COR-L47 (cell line): ENCODE measurements around the gene FGD5.

ENCODE experiments used
- DNase-seq: peaks from one replicate; lab custom pipeline; 2025; lab: John Stamatoyannopoulos, UW

FGD5 gene

DNA sequence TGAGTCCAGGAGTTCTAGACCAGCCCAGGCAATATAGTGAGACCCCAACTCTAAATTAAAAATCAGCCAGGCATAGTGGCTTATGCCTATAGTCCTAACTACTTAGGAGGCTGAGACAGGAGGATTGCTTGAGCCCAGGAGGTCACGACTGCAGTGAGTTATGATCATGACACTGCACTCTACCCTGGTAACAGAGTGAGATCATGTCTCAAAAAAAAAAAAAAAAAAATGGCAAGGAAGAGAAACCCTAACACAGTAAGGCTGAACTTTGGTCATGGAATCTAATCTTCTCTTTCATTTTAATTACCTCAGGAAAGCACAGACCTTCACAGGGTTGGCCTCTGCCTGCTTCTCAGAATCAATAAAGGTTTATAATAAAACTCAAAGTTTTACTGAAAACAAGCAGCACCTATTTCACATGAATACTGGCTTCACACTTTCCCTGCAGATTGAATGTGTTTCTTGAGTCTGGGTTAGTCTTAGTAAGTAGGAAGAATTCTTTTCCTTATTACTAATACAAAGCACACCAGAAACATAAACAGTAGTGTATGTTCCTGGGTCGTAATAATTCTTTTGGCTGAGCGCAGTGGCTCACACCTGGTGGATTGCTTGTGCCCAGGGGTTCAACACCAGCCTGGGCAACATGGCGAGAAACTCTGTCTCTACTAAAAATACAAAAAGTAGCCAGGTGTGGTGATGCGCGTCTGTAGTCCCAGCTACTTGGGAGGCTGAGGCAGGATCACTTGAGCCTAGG is 117.0 kb downstream of the FGD5 start:
- DNase-seq, result no peak

DNA sequence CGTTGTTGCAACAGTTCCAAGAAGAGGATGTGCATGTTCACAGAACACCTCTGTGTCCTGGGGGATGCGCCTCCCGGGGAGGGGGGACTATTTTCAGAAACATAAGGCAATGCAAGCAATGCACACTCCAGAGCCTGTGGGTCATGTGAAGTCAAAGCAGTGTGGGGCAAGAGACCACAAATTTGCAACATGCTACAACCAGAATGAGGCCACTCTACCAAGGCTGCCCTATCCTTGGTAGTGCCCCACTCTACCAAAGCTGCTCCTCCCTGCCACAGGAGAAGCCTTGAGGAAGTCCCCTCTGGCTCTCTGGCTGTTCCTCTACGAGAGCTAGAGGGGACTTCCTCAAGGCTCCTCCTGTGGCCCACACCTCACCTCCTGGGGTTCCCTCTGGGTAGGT is 120.2 kb downstream of the FGD5 start:
- no peak for DNase-seq

DNA sequence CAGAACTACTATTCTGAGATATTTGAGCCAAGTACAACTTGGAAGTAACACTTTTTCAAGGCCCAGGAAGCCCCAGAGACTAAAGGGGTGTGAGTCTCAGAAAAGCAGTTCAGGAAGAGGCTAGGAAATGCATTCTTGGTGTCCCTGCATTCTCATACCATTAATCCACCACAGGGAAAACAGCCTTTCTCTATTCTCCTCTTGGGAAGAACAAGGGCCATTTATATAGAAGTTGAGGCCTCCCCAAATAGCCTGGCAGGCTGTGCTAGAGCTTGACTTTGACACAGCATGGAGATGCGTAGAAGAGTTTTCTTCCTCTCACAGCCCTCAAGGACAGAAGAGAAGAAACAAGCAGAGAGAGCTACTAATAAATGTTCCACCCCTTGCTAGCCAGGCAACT is 123.1 kb downstream of the FGD5 start:
- DNase-seq, result no peak

DNA sequence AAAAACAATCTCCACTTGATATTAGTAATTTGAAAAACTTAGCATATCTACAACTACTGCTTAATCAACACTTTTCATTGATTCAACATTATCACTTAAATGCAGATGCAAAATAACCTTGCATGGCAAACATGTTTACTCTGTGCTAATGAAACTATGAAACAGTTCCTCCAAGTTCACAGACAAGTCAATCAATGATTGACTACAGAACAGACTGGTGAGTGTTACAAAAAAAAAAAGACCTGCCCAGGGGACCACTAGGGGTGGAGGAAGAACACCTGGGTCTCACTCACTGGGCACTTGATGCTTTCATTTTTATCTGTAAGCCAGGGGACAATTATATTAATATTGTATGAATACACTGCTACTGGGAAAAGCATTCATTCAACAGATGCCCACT is 124.3 kb downstream of the FGD5 start:
- DNase-seq, result no peak

DNA sequence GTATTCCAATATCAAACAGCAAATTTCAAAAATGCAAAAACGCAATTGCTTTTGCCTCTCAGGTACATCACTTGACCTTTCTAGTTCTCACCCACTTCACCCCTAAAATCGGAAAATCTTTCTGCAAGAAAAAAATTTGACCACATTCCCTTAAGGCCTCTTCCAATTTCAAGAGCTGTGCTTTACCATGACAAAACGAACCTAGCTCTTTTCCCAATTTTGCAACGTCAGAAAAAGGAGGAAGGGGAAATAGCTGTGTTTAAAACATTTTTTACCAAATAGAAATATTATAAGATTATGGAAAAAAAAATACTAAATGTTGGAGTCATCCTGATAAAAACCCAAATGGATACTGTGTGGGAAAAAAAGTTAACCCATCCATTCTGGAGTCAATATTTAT is 127.5 kb downstream of the FGD5 start:
- DNase-seq, result no peak

GRCh38 chr3:14946739-14947099 is 128.0 kb downstream of the FGD5 start:
- DNase-seq, result no peak

DNA sequence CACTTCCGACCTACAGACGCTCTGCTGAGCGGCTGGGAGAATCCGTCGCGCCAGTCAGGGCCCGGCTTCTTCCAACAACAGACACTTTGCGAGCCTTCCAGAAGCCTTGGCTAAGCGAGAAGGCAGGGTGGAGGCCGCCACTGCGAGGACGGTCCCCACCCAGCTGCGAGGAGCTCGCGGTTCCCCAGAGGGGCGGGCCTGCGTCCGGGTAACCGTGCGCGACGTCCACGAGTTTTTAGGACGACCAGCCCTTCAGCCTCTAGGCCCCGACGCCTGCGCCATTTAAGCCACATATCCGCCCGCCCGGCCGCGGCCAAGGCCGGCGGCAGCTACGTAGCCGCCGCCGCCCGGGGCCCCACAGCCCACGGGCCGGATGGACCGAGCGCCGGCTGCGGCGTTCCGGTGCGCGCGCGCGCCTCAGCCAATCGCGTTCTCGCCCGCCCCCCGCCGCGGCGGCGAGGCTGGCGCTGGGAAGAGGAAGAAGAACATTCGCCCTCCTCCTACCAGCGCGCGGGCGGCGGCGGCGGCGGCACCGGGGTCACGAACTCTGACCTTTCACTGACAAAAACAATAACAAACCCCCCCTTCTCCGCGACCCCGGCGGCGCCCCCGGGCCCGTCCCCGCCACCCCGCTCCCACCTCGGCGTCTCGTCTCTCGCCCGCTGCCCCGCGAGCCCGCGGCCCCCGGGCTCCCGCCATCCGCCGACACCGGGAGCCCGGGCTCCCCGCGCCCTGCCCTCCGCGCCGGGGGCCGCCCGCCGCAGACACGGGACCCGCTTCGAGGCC is 128.5 kb downstream of the FGD5 start, which contains the start of gene NR2C2:
Gene NR2C2 (plus strand): TSS at position 484 of the 786 bp plus-strand sequence. CDS start 56,332 bp downstream, outside the sequence.
- DNase-seq, result peak; percentile 45

- peak; percentile 87 for DNase-seq
These were observed 129.3 kb downstream of the FGD5 start for GRCh38 chr3:14947886-14948608.

- no peak for DNase-seq
These were observed 129.9 kb downstream of the FGD5 start for GRCh38 chr3:14948609-14949038.

DNA sequence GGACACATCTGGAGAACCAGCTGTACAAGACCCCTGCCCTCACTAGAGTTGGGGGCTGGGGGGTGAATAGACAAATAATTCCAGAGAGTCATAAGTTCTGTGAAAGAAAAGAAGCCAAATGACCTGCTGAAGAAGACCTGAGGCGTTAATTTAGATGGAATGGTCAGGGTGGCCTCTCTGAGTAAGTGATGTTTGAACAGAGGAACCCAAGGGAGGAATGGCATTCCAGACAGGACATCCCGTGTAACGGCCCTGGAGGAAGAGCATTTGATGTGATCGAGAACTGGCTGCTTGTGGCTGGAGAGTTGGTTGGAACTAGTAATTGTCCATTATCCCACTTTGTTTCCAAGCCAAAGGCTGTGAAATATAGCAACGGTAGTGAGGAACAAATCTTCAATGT is 130.4 kb downstream of the FGD5 start:
- DNase-seq, result no peak

DNA sequence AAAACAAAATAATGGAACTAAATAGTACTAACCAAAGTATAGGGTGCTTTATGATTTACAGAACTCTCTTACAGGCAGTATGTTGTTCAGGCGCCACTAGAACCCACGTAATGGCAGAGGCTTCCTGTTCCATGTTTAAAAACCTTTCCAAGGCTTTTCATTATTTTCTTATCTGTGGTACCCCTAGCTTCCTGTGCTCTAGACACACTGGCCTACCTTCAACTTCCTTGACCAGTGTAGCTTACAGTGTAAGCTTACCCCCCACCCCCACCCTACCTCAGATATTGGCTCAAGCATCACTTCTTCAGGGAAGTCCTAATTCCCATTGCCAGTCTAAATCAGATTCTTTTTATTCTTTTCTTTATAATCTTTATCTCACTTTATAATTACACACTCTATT is 131.5 kb downstream of the FGD5 start:
- no peak for DNase-seq

DNA sequence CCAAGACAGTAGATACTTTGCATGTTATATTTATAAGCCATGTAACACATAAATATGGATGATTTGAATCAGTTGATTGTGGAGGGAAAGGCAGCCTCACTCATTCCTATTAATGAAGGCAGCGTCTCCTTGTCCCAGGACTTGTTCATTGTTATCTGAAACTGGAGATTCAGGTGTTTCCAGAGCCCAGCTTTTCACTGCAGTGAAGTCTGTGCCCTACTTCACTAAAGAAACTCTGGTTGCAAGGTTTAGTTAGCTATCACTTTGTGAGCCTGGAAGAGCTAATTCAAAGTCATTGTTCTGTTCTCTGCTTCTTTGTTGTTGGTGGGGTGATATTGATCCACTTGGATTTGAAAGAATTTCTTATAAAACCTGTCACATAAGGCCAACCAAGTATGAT is 138.4 kb downstream of the FGD5 start:
- no peak for DNase-seq

GRCh38 chr3:14957925-14958324 is 139.2 kb downstream of the FGD5 start:
- DNase-seq, result no peak

GRCh38 chr3:14959359-14959943 is 140.7 kb downstream of the FGD5 start:
- DNase-seq, result no peak

DNA sequence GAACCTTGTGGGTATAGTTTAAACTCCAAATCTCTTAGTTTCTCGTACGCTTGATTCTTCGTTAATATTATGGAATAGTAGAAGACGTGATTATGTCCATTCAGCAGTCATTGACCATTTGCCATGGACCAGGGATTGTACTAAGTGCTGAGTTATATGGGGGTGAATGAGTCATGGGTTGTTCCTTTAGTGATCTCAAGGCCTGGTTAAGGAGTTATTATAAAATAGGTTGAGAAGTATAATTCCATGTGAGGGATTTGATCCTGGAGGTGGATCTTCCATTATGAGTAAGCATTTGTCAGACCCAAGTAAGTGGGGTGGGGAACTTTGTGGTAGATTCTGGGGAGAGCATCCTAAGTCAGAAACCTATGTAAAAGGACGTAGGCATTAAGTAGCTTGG is 144.0 kb downstream of the FGD5 start:
- DNase-seq, result no peak

- DNase-seq, result no peak
These were observed 148.5 kb downstream of the FGD5 start for GRCh38 chr3:14967285-14967684.

DNA sequence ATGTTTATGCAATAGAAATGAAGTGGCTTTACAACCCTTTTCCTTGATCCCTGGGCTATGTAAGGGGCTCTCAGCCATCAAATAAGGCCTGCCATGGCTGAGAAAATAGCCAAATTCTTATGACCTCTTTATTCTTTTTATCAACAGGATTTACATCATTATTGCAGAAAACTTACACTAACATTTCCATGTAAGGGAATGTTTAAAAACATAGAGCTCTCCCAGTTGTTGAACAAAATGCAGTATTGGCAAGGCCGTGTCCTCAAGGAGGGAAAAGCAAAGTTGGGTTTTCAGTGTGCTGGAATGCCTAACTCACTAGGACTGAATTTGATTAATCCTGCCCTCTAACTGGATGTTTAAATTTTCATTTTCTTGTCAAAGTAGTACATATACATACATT is 150.9 kb downstream of the FGD5 start:
- DNase-seq, result no peak

GRCh38 chr3:14976317-14976716 is 157.6 kb downstream of the FGD5 start:
- DNase-seq, result no peak

DNA sequence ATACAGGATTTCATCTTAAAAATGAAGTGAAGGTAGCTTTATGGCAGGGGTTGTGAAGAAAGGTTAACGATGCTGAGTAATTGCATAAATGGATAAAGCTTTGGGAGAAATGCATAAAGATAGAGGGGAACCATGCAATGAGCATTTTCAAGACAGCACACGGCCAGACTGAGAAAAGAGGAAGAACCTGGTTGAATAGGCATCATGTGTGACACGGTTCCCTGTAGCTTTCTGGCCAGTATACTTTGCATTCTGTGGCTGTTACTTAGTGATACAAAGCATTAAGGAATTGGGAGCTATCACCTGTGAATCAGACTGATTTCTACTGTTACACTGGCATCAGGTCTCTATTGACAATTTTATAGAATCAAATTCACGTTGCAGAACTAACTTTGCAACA is 161.9 kb downstream of the FGD5 start:
- no peak for DNase-seq
